Duodenal mucosa (tissue), 2 donors: ENCODE measurements around the gene UPK3B.
"Not testable (repeated sequence)": the region's sequence is repeated elsewhere in the genome, so short reads cannot be mapped to it uniquely, and the experiment has no call there.

Experiments used
- H3K27ac ChIP-seq: one replicate; pipeline ENCODE4 v1.7.0; 2013; ENCODE audit warnings: low read depth, low read length
- H3K27me3 ChIP-seq, 2 donors: one replicate each; pipeline ENCODE4 v1.7.0; 2013; ENCODE audit warnings: low read length in 2 of 2, control low read depth in 1 of 2; ENCODE audit not compliant: insufficient read depth in 2 of 2, control insufficient read depth in 1 of 2
- H3K36me3 ChIP-seq, 2 donors: one replicate each; pipeline ENCODE4 v1.7.0; 2013; ENCODE audit warnings: low read length in 2 of 2, control low read depth in 1 of 2; ENCODE audit not compliant: insufficient read depth in 2 of 2, control insufficient read depth in 1 of 2
- H3K4me1 ChIP-seq, 2 donors: one replicate each; pipeline ENCODE4 v1.7.0; 2013; ENCODE audit warnings: low read length in 2 of 2, control low read depth in 1 of 2; ENCODE audit not compliant: insufficient read depth in 2 of 2, control insufficient read depth in 1 of 2
- H3K4me3 ChIP-seq, 2 donors: one replicate each; pipeline ENCODE4 v1.7.0; 2013; ENCODE audit warnings: low read length in 2 of 2, low read depth in 1 of 2
- H3K9ac ChIP-seq, 2 donors: one replicate each; pipeline ENCODE4 v1.7.0; 2013; ENCODE audit warnings: low read length in 2 of 2, low read depth in 1 of 2
- H3K9me3 ChIP-seq, 2 donors: one replicate each; pipeline ENCODE4 v1.7.0; 2013; ENCODE audit warnings: low read length in 2 of 2, control low read depth in 1 of 2; ENCODE audit not compliant: control insufficient read depth in 1 of 2

Gene UPK3B

GRCh38 chr7:76505168-76506080 lies 4.9 kb upstream of the UPK3B start:
- Histone ChIP-seq H3K9ac (no peak overlapping the region), H3K9me3 (no peaks in the 10 kb centered on the region), H3K27me3 (no peaks in the 10 kb centered on the region), H3K4me3 (no peak overlapping the region), H3K4me1 (no peaks in the 10 kb centered on the region), H3K27ac (no peak overlapping the region), H3K36me3 (peaks cover 2 to 18% of the 10 kb centered on the region in 2 donors)

DNA sequence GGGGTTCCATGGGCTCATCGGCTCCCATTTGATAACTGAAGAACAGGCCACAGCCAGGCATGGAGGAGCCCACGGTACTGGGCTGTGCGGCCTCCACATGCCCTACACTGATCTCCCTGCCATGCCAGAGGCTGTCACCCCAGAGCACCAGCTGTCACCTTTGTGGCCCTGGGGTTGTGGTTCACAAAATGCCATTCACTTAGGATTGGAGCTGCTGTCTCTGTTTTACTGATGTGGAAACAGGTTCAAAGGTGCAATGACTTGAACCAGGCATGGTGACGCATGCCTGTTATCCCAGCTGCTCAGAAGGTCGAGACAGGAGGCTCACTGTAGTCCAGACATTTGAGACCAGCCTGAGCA lies 4.3 kb upstream of the UPK3B start:
- H3K4me1 ChIP-seq = no peaks in the 10 kb centered on the region
- no peak overlapping the region for H3K9ac ChIP-seq
- no peaks in the 10 kb centered on the region for H3K27me3 ChIP-seq
- H3K27ac ChIP-seq = no peak overlapping the region
- peaks cover 2 to 18% of the 10 kb centered on the region in 2 donors for H3K36me3 ChIP-seq
- no peaks in the 10 kb centered on the region for H3K9me3 ChIP-seq
- no peak overlapping the region for H3K4me3 ChIP-seq

DNA sequence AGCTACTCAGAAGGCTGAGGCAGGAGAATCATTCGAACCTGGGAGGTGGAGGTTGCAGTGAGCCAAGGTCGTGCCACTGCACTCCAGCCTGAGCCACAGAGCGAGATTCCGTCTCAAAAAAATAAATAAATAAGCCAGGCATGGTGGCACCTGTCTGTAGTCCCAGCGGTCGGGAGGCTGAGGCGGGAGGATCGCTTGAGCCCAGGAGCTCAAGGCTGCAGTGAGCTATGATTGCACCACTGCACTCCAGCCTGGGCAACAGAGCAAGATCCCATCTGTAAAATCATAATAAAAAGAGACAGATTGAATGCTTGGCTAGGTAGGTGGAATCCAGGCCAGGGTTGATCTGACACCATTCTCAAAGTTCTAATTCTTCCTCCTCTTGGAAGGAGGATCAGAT lies 3.7 kb upstream of the UPK3B start:
- H3K27me3 ChIP-seq, H3K9me3 ChIP-seq, H3K9ac ChIP-seq, H3K4me1 ChIP-seq, H3K27ac ChIP-seq, H3K4me3 ChIP-seq: not testable (repeated sequence)
- peaks cover 2 to 18% of the 10 kb centered on the region in 2 donors for H3K36me3 ChIP-seq

DNA sequence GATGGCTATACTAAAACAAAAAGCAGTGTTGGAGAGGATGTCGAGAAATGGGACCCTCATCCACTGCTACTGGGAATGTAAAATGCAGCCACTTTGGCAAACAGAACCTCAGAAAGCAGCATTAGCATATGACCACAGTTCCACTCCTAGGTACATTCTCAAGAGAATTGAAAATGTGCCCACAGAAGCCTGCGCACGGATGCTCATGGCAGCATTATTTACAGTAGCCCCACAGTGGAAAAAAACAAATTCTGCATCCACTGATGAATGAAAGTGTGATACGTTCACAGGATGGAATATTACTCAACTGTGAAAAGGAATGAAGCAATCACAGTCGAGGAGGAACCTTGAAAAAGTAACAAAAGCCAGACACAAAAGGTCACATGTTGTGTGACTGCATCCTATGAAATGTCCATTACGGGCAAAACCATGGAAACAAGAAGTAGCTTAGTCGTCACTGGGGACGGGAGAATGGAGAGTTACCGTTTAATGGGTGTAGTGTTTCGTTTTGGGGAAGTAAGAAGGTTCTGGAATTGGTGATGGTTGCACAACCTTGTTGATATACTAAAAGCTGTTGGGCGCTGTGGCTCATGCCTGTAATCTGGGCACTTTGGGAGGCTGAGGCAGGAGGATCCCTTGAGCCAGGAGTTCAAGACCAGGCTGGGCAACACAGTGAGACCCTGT lies 2.5 kb upstream of the UPK3B start:
- H3K27me3 ChIP-seq = no peaks in the 10 kb centered on the region
- no peak overlapping the region for H3K4me3 ChIP-seq
- no peak overlapping the region for H3K9ac ChIP-seq
- peaks cover 3% of the 10 kb centered on the region in 2 donors for H3K4me1 ChIP-seq
- H3K36me3 ChIP-seq = peaks cover 2 to 12% of the 10 kb centered on the region in 2 donors
- no peak overlapping the region for H3K27ac ChIP-seq
- H3K9me3 ChIP-seq = no peaks in the 10 kb centered on the region

DNA sequence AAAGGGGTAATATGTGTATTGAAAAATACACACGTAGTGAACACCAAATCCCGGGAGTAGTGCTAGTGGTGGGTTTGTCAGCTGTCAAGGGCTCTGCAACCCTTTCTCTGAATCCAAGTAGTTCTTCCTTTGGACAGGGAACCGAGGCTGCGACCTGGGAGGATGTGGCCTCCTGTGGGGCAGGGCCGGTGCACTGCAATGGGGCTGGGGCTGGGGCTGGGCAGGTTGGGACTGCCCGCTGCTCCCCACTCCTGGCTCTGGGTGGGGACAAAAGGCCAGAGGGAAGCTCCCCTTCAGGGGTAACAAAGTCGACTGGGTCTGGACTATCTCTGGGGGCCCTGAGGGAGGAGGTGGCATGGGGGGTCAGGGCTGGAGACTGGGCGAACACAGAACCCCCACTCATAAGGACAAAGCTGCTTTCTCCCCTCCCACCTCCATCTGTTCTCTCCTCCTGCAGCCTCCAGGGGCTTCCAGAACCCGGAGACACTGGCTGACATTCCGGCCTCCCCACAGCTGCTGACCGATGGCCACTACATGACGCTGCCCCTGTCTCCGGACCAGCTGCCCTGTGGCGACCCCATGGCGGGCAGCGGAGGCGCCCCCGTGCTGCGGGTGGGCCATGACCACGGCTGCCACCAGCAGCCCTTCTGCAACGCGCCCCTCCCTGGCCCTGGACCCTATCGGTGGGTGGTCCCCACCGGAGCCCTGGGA lies 1.0 kb downstream of the UPK3B start:
- H3K27me3 ChIP-seq, H3K4me3 ChIP-seq, H3K4me1 ChIP-seq, H3K27ac ChIP-seq, H3K9me3 ChIP-seq, H3K36me3 ChIP-seq, H3K9ac ChIP-seq: not testable (repeated sequence)

- not testable (repeated sequence) for H3K9ac ChIP-seq, H3K4me1 ChIP-seq, H3K36me3 ChIP-seq, H3K27ac ChIP-seq, H3K4me3 ChIP-seq, H3K9me3 ChIP-seq, H3K27me3 ChIP-seq
These were observed 1.8 kb downstream of the UPK3B start for GRCh38 chr7:76511911-76512885.

DNA sequence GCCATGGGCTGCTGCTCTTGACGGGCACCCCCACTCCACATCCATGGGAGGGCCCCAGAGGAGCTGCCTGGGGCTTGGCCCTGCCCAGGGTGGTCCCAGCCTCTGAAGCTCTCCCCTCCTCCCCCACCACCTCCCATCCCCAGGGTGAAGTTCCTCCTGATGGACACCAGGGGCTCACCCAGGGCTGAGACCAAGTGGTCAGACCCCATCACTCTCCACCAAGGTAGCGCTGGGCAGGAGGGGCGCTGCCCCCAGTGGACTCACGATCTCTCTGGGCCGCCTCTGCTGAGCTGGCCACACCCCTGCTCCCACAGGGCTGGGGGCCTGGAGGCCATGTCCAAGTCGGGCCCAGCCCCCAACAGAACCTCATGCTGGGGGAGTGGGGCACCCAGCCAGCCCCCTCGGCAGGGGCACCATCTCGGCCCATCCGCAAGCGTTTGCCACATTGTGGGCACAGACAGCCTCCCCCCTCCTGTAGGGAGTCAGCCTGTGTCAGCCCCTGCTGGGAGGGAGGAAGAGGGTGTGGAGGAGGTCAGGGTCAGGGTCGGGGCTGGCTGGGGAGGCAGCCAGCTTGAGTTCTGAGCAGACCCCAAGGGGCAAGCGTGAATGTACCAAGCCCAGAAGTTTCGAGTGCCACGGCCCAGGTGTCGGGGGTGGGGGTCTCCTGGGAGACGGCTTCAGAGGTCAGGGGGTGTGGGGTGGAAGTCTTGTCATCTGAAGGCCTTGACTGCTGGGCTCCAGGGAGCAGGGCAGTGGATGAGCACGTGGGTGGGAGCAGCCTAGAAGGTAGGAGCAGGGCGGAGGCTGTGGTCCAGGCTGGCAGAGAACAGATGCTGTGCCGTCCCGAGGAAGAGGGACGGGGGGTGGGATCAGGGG lies 2.8 kb downstream of the UPK3B start:
- H3K4me3 ChIP-seq = no peak overlapping the region
- no peak overlapping the region for H3K27ac ChIP-seq
- peak overlapping the region in 1 of 2 donors; percentile 38 for H3K9ac ChIP-seq
- no peaks in the 10 kb centered on the region for H3K27me3 ChIP-seq
- H3K36me3 ChIP-seq = no peaks in the 10 kb centered on the region
- no peaks in the 10 kb centered on the region for H3K9me3 ChIP-seq
- peaks cover 9 to 10% of the 10 kb centered on the region in 2 donors for H3K4me1 ChIP-seq

- Histone ChIP-seq H3K27ac (no peak overlapping the region), H3K36me3 (no peaks in the 10 kb centered on the region), H3K4me1 (peaks cover 9 to 10% of the 10 kb centered on the region in 2 donors), H3K4me3 (no peak overlapping the region), H3K9me3 (no peaks in the 10 kb centered on the region), H3K9ac (no peak overlapping the region), H3K27me3 (no peaks in the 10 kb centered on the region)
These were observed 3.8 kb downstream of the UPK3B start for GRCh38 chr7:76513817-76514799.
